ENCODE measurements around the gene CEACAM8.

DNA sequence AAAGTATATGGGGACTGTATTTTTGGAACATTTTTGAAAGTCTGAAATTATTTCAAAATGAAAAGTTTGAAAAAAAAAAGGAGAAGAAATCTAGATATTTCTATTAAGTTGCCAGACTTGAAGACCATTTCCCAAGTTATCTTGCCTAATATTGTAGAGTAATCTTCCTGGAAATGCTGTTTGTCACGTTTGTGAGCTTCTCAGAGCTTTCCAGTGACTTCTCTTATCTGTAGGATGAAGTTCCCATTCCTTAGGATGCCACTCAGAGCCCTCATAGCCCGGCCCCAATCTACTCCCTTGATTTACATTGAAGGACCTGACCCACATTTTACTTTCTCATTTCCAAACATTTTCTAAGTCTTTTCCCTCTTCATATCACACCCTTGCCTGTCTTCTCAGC, 23.6 kb downstream of the CEACAM8 start:
- TF ChIP-seq, protein P1, sequence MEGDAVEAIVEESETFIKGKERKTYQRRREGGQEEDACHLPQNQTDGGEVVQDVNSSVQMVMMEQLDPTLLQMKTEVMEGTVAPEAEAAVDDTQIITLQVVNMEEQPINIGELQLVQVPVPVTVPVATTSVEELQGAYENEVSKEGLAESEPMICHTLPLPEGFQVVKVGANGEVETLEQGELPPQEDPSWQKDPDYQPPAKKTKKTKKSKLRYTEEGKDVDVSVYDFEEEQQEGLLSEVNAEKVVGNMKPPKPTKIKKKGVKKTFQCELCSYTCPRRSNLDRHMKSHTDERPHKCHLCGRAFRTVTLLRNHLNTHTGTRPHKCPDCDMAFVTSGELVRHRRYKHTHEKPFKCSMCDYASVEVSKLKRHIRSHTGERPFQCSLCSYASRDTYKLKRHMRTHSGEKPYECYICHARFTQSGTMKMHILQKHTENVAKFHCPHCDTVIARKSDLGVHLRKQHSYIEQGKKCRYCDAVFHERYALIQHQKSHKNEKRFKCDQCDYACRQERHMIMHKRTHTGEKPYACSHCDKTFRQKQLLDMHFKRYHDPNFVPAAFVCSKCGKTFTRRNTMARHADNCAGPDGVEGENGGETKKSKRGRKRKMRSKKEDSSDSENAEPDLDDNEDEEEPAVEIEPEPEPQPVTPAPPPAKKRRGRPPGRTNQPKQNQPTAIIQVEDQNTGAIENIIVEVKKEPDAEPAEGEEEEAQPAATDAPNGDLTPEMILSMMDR (IDR thresholded peaks at IDR 0.05; ENCODE audit: low read depth, low read length, poor library complexity, severe bottlenecking) = no peak
- TF ChIP-seq EZH2phosphoT487 (IDR thresholded peaks at IDR 0.05; ENCODE audit: borderline replicate concordance, low read length) = no peak

Measured in DOHH2 (cell line).